Thyroid gland (tissue), 4 donors: ENCODE data around the gene TMEM238.

Experiments used
- CTCF ChIP-seq, 6 experiments: fragments of 200-600 bp in 3 of 6; fragments of 450-650 bp in 3 of 6; sonication (generic) in 3 of 6; IDR thresholded peaks; one replicate each; pipeline ENCODE4 v1.5.1; 2016 to 2019; ENCODE audit warnings: antibody characterized with exemption in 6 of 6, mild to moderate bottlenecking in 2 of 6, inconsistent platforms in 1 of 6, moderate library complexity in 1 of 6
- POLR2A ChIP-seq, 2 donors: fragments of 450-650 bp; IDR thresholded peaks; one replicate each; pipeline ENCODE4 v1.6.1; 2017; ENCODE audit warnings: antibody characterized with exemption in 2 of 2, mild to moderate bottlenecking in 2 of 2, moderate library complexity in 1 of 2

- TF ChIP-seq POLR2A (IDR thresholded peaks at IDR 0.05), result no peak
- TF ChIP-seq CTCF (IDR thresholded peaks at IDR 0.05), result no peak
Observed at GRCh38 chr19:55391191-55391670, 7.1 kb upstream of the TMEM238 start.
